Measurements from ENCODE around the gene TNFRSF6B.

- TF ChIP-seq EZH2 (IDR thresholded peaks at IDR 0.05; ENCODE audit: low read depth) (no peak), CTCF (conservative IDR thresholded peaks at IDR 0.05) (no peak)
Observed at GRCh38 chr20:63692436-63693082, 3.9 kb upstream of the TNFRSF6B start.

All from PC-9 (cell line).